ENCODE results near the gene PKP2. TPM values are rescaled to one million over a fixed set of nuclear protein-coding genes. Genes with fewer than 3 reads are reported as not detected.

PKP2 gene
- total RNA-seq, 2 experiments from 2014 or later, result 0.22 to 0.31 TPM

DNA sequence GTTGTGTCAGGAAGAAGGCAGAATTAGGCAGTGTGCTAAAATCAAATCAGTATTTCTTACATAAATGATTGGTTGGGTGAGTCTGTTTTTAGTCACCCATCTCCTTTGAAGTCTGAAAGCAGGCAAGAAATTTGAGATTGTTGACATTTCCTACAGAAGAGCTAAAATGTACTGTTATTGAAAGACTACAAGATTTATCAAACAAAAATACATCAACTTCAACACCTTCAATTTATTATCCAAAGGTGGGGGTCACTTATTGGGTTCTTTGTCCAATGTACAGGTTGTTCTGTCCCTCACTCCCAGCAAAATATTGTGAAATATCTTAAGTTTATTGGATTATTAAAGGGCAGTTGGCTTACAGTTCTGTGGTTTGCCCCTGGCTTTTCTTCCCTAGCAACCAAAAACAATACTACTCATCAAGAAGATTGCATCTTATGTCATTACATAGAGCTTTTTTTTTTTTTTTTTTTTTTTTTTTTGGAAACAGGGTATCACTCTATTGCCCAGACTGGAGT, 20.6 kb upstream of the PKP2 start:
- TF ChIP-seq, protein P1, sequence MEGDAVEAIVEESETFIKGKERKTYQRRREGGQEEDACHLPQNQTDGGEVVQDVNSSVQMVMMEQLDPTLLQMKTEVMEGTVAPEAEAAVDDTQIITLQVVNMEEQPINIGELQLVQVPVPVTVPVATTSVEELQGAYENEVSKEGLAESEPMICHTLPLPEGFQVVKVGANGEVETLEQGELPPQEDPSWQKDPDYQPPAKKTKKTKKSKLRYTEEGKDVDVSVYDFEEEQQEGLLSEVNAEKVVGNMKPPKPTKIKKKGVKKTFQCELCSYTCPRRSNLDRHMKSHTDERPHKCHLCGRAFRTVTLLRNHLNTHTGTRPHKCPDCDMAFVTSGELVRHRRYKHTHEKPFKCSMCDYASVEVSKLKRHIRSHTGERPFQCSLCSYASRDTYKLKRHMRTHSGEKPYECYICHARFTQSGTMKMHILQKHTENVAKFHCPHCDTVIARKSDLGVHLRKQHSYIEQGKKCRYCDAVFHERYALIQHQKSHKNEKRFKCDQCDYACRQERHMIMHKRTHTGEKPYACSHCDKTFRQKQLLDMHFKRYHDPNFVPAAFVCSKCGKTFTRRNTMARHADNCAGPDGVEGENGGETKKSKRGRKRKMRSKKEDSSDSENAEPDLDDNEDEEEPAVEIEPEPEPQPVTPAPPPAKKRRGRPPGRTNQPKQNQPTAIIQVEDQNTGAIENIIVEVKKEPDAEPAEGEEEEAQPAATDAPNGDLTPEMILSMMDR (IDR thresholded peaks at IDR 0.05), result no peak
- H3K36me3 ChIP-seq (ENCODE audit: insufficient read depth, low read length), result no peaks in the 10 kb centered on the region
- no peaks in the 10 kb centered on the region for H3K9me3 ChIP-seq (ENCODE audit: control insufficient read depth in 1 of 2, insufficient read depth in 1 of 2, low read length in 2 of 2)
- no peak overlapping the region for H3K4me3 ChIP-seq (ENCODE audit: low read length)
- H3K27me3 ChIP-seq (ENCODE audit: control insufficient read depth in 1 of 2, insufficient read depth in 2 of 2, low read length in 2 of 2), result no peaks in the 10 kb centered on the region
- Mint-ChIP-seq H3K9me3 (no peaks in the 10 kb centered on the region), H3K27ac (no peak overlapping the region), H3K4me3 (no peak overlapping the region), H3K36me3 (ENCODE audit: low read depth) (no peaks in the 10 kb centered on the region), H3K27me3 (peaks cover 21% of the 10 kb centered on the region), H3K4me1 (ENCODE audit: low read depth) (no peaks in the 10 kb centered on the region)
- ChIA-PET CTCF (no interaction called here), POLR2A (no interaction called here)
- H3K4me1 ChIP-seq (ENCODE audit: insufficient read depth, low read length), result no peaks in the 10 kb centered on the region
- DNase-seq (no peak), ATAC-seq (ENCODE audit: poor library complexity) (no peak)
- intact Hi-C loops (cut with DNase I, micrococcal nuclease), result loop anchor here in 1 of 2 experiments (5.0 kb wide), 1 partner anchor 160 kb away; the partner anchor contains the start of gene YARS2
- no peak overlapping the region for H3K27ac ChIP-seq (ENCODE audit: low read depth in 1 of 2, low read length in 2 of 2)

DNA sequence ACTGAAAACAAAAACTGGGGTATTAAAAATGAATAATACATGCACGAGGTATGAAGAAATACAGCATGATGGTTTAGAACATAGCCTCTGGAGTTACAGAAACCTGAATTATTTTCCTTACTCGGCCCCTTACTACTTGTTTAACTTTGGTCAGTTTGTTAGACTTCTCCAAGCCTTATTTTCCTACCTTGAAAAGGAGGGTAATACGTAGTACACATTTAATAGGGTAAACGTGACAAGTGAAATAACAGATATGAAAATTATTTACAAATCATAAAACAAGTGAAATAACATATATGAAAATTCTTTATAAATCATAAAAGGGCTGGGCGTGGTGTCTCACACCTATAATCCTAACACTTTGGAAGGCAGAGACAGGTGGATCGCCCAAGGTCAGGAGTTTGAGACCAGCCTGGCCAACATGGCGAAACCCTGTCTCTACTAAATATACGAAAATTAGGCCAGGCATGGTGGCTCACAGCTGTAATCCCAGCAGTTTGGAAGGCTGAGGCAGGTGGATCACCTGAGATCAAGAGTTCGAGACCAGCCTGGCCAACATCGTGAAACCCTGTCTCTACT, 11.4 kb upstream of the PKP2 start:
- Histone ChIP-seq H3K27me3 (ENCODE audit: control insufficient read depth in 1 of 2, insufficient read depth in 2 of 2, low read length in 2 of 2) (no peaks in the 10 kb centered on the region), H3K27ac (ENCODE audit: low read depth in 1 of 2, low read length in 2 of 2) (no peak overlapping the region), H3K4me1 (ENCODE audit: insufficient read depth, low read length) (no peaks in the 10 kb centered on the region), H3K4me3 (ENCODE audit: low read length) (no peak overlapping the region), H3K36me3 (ENCODE audit: insufficient read depth, low read length) (no peaks in the 10 kb centered on the region), H3K9me3 (ENCODE audit: control insufficient read depth in 1 of 2, insufficient read depth in 1 of 2, low read length in 2 of 2) (no peaks in the 10 kb centered on the region)
- intact Hi-C loops (cut with DNase I, micrococcal nuclease), result no loop called here
- Mint-ChIP-seq H3K4me1 (ENCODE audit: low read depth) (no peaks in the 10 kb centered on the region), H3K27me3 (peaks cover 15% of the 10 kb centered on the region), H3K4me3 (no peak overlapping the region), H3K27ac (no peak overlapping the region), H3K36me3 (ENCODE audit: low read depth) (no peaks in the 10 kb centered on the region), H3K9me3 (peaks cover 3% of the 10 kb centered on the region)
- ChIA-PET POLR2A (no interaction called here), CTCF (no interaction called here)
- ATAC-seq (ENCODE audit: poor library complexity), result no peak
- no peak for DNase-seq
- TF ChIP-seq, protein P1 (IDR thresholded peaks at IDR 0.05), result no peak

DNA sequence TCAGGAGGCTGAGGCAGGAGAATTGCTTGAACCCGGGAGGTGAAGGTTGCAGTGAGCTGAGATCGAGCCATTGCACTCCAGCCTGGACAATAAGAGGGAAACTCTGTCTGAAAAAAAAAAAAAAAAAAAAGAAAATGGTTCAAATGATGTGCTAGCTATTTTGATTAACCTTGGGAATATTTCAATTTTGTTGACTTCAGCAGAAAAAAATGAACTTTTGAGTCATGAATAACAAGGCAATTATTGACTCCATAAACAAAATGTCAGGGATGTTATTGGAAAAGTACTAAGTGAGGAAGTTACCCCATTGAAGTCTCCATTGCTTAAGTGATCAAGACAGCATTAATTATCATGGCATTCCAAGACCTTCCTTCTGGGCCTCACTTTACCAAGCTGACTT, 10.6 kb upstream of the PKP2 start:
- ATAC-seq (ENCODE audit: poor library complexity), result no peak
- Histone ChIP-seq H3K27ac (ENCODE audit: low read depth in 1 of 2, low read length in 2 of 2) (no peak overlapping the region), H3K9me3 (ENCODE audit: control insufficient read depth in 1 of 2, insufficient read depth in 1 of 2, low read length in 2 of 2) (no peaks in the 10 kb centered on the region), H3K4me1 (ENCODE audit: insufficient read depth, low read length) (no peaks in the 10 kb centered on the region), H3K27me3 (ENCODE audit: control insufficient read depth in 1 of 2, insufficient read depth in 2 of 2, low read length in 2 of 2) (no peaks in the 10 kb centered on the region), H3K36me3 (ENCODE audit: insufficient read depth, low read length) (no peaks in the 10 kb centered on the region), H3K4me3 (ENCODE audit: low read length) (no peak overlapping the region)
- no peak for DNase-seq
- peaks cover 3% of the 10 kb centered on the region for H3K9me3 Mint-ChIP-seq
- H3K36me3 Mint-ChIP-seq (ENCODE audit: low read depth), result no peaks in the 10 kb centered on the region
- no peak overlapping the region for H3K4me3 Mint-ChIP-seq
- TF ChIP-seq, protein P1 (IDR thresholded peaks at IDR 0.05), result no peak
- intact Hi-C loops (cut with DNase I, micrococcal nuclease), result no loop called here
- peaks cover 15% of the 10 kb centered on the region for H3K27me3 Mint-ChIP-seq
- ChIA-PET POLR2A (no interaction called here), CTCF (no interaction called here)
- H3K27ac Mint-ChIP-seq, result no peak overlapping the region
- H3K4me1 Mint-ChIP-seq (ENCODE audit: low read depth), result no peaks in the 10 kb centered on the region

Measured in CD4-positive, alpha-beta T cell (primary cell).